Naive thymus-derived CD4-positive, alpha-beta T cell (primary cell): ENCODE data around the gene AGL. TPM values are rescaled to one million over a fixed set of nuclear protein-coding genes. Genes with fewer than 3 reads are reported as not detected.

Experiments used
- ATAC-seq: fragments of 150-1000 bp; cut with Tn5 transposase; 2 replicates; pipeline ENCODE4 v1.10.0; 2021; ENCODE audit warnings: mild to moderate bottlenecking, moderate library complexity
- CTCF ChIA-PET: fragments of 350-600 bp; sonication (Branson Sonifier 250); formaldehyde crosslinking; loops from one replicate; lab custom pipeline; 2021; ENCODE audit warnings: antibody characterized with exemption; lab: Charles Lee
- POLR2A ChIA-PET: fragments of 350-600 bp; sonication (Branson Sonifier 250); formaldehyde crosslinking; loops from one replicate; lab custom pipeline; 2021; ENCODE audit warnings: antibody characterized with exemption, inconsistent platforms; lab: Charles Lee
- DNase-seq, 9 donors: peaks; one replicate each; pipeline versions ENCODE4 v3.0.0 to v3.0.0-alpha.2; 2020 to 2022; ENCODE audit warnings: mixed read lengths in 1 of 9
- H3K27ac ChIP-seq: one replicate; pipeline ENCODE4 v1.7.0; 2013; ENCODE audit warnings: mild to moderate bottlenecking, low read depth, low read length, moderate library complexity
- H3K27me3 ChIP-seq, 2 donors: one replicate each; pipeline ENCODE4 v1.7.0; 2013; ENCODE audit warnings: low read length in 2 of 2, mild to moderate bottlenecking in 2 of 2, moderate library complexity in 2 of 2; ENCODE audit not compliant: control insufficient read depth in 2 of 2, insufficient read depth in 2 of 2
- H3K36me3 ChIP-seq, 3 experiments: 1 replicate in 2 of 3; 2 replicates in 1 of 3; pipeline ENCODE4 v1.7.0; 2013; ENCODE audit warnings: low read length in 3 of 3, mild to moderate bottlenecking in 3 of 3, moderate library complexity in 1 of 3; ENCODE audit not compliant: insufficient read depth in 3 of 3, control insufficient read depth in 2 of 3
- H3K4me1 ChIP-seq, 2 donors: one replicate each; pipeline ENCODE4 v1.7.0; 2013; ENCODE audit warnings: low read length in 2 of 2, mild to moderate bottlenecking in 2 of 2, moderate library complexity in 1 of 2; ENCODE audit not compliant: control insufficient read depth in 2 of 2, insufficient read depth in 2 of 2
- H3K4me3 ChIP-seq: 2 replicates; pipeline ENCODE4 v1.7.0; 2013; ENCODE audit warnings: mild to moderate bottlenecking, low read length
- H3K9me3 ChIP-seq, 3 experiments: 1 replicate in 2 of 3; 2 replicates in 1 of 3; pipeline ENCODE4 v1.7.0; 2013; ENCODE audit warnings: low read length in 3 of 3; ENCODE audit not compliant: control insufficient read depth in 2 of 3
- H3K27ac Mint-ChIP-seq, 9 donors: one replicate each; pipeline ENCODE4 v1.8.0; 2020 to 2022; ENCODE audit warnings: mixed read lengths in 9 of 9, mild to moderate bottlenecking in 8 of 9, moderate library complexity in 5 of 9, inconsistent platforms in 2 of 9
- H3K27me3 Mint-ChIP-seq, 5 donors: one replicate each; pipeline ENCODE4 v1.8.0; 2021 to 2022; ENCODE audit warnings: mixed read lengths in 5 of 5, mild to moderate bottlenecking in 1 of 5
- H3K36me3 Mint-ChIP-seq, 5 donors: one replicate each; pipeline ENCODE4 v1.8.0; 2020 to 2022; ENCODE audit warnings: mixed read lengths in 5 of 5, mild to moderate bottlenecking in 3 of 5, inconsistent platforms in 1 of 5
- H3K4me1 Mint-ChIP-seq, 7 donors: one replicate each; pipeline ENCODE4 v1.8.0; 2020 to 2022; ENCODE audit warnings: mixed read lengths in 7 of 7, mild to moderate bottlenecking in 3 of 7, inconsistent platforms in 1 of 7
- H3K4me3 Mint-ChIP-seq, 10 donors: one replicate each; pipeline ENCODE4 v1.8.0; 2020 to 2022; ENCODE audit warnings: mild to moderate bottlenecking in 10 of 10, mixed read lengths in 10 of 10, moderate library complexity in 6 of 10, inconsistent platforms in 2 of 10
- H3K9me3 Mint-ChIP-seq, 11 donors: one replicate each; pipeline ENCODE4 v1.8.0; 2020 to 2022; ENCODE audit warnings: mixed read lengths in 11 of 11, mild to moderate bottlenecking in 4 of 11, inconsistent platforms in 1 of 11, moderate library complexity in 1 of 11
- intact Hi-C, 2 donors: fragments of 100-400 bp; cut with micrococcal nuclease; formaldehyde crosslinking; loops; one replicate each; pipeline ENCODE4 v1.15.1; 2023
- polyA plus RNA-seq, 2 donors: library from polyadenylated mRNA; unstranded; fragments of 300-500 nt; fragmentation: Illumina TruSeq; gene quantifications; one replicate each; pipeline ENCODE4 v1.2.3, GENCODE V29; 2021
- total RNA-seq, 6 experiments: library from RNA in 5 of 6; stranded (reverse) in 5 of 6; gene quantifications; 1 replicate in 5 of 6; 2 replicates in 1 of 6; pipeline ENCODE4 v1.2.3 and lab custom pipeline; 2021 to 2026

The AGL gene
- total and polyA plus RNA-seq, 7 experiments from 2014 or later, result 10.8 to 20.1 (median 12.5) TPM

DNA sequence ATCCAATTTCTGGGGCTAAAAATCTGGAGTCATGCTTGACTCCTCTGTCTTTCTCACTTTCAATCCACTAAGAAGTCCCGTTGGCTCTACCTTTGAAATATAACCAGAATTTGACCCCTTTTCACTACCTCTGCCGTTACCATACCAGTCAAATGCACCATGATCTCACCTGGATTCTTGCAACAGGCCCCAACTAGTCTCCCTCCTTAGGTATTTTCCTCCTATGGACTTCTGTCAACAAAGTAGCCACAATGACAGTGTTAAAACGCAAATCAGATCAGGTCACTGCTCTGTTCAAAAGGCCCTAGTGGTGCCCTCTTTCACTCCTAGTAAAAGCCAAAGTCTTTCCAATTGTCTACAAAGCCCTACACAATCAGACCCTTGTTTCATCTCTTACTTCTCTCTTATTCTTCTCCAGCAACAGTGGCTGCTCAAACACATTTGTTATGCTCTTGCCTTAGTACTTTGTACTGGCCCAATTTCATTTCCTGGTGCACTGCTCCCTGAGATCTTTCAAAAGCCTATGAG is 35.7 kb upstream of the AGL start:
- Histone ChIP-seq H3K9me3 (no peaks in the 10 kb centered on the region), H3K4me3 (no peak overlapping the region), H3K4me1 (no peaks in the 10 kb centered on the region), H3K27me3 (no peaks in the 10 kb centered on the region), H3K27ac (no peak overlapping the region), H3K36me3 (no peaks in the 10 kb centered on the region)
- Mint-ChIP-seq H3K9me3 (peaks cover 0 to 1% (median 0%) of the 10 kb centered on the region in 11 donors), H3K36me3 (no peaks in the 10 kb centered on the region), H3K4me3 (no peak overlapping the region), H3K27ac (no peak overlapping the region), H3K27me3 (peaks cover 0 to 15% (median 4%) of the 10 kb centered on the region in 5 donors), H3K4me1 (peaks cover 0 to 5% (median 0%) of the 10 kb centered on the region in 7 donors)
- DNase-seq (no peak), ATAC-seq (no peak)
- ChIA-PET POLR2A (no interaction called here), CTCF (no interaction called here)
- intact Hi-C loops, result loop anchor here in 1 of 2 donors (5.0 kb wide), 1 partner anchor 453 kb away; the partner anchor contains the start of gene RTCA

DNA sequence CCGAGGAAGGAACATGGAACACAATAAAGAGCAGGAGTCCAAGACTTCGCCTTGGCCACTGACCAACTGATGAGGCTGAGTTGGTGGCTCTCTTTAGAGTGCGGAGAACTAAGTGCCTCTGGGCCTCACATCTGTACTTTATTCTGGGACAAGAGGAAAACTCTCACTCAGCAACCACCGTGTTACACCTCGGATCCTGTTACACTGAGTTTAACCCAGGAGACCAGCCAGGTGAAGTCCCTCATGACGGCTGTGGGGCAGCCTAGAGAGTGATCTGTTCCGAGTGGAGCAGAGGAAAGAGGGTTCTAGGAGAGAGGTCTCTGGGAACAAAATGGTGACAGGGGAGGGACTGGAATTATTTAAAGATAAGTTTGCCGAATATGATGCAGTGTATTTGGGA is 33.5 kb upstream of the AGL start:
- Mint-ChIP-seq H3K4me3 (no peak overlapping the region), H3K27me3 (peaks cover 0 to 15% (median 4%) of the 10 kb centered on the region in 5 donors), H3K9me3 (peaks cover 0 to 1% (median 0%) of the 10 kb centered on the region in 11 donors), H3K27ac (no peak overlapping the region), H3K4me1 (peaks cover 6 to 17% (median 10%) of the 10 kb centered on the region in 7 donors), H3K36me3 (no peaks in the 10 kb centered on the region)
- Histone ChIP-seq H3K4me3 (no peak overlapping the region), H3K27me3 (no peaks in the 10 kb centered on the region), H3K27ac (no peak overlapping the region), H3K9me3 (no peaks in the 10 kb centered on the region), H3K36me3 (no peaks in the 10 kb centered on the region), H3K4me1 (peaks cover 0 to 3% of the 10 kb centered on the region in 2 donors)
- DNase-seq, result no peak
- ChIA-PET CTCF (no interaction called here), POLR2A (no interaction called here)
- no peak for ATAC-seq
- intact Hi-C loops, result no loop called here

DNA sequence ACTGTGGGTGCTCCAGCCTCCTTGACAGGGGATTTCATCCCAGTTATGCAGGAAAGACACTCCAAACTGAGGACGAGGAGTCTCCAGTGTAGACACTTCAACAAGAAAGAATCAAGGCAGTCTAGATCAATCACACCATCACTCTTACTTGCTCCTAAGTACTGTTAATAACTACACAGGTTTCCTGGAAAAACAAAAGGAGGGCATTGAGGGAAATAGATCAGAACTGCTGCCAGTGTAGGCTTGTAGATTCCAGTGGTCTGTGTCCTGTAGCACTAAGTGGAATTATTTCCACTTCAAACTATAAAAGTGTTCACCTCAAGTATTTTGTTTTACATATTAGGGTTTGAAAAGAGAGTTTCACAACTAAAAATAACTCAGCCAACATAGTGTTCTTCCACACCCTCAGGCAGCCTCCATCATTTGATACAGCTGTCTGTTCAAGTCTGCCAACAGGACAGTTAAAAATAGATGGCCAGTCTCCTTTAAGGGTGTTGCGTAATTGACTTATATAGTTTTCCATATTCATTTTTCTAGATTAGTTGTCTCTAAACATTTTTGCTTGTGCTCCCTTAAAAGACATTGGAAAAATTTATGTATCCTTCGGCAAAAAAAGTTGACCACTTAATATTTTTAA is 32.0 kb upstream of the AGL start:
- no peak overlapping the region for H3K4me3 ChIP-seq
- no peak overlapping the region for H3K4me3 Mint-ChIP-seq
- no peak overlapping the region for H3K27ac Mint-ChIP-seq
- H3K4me1 Mint-ChIP-seq, result peaks cover 11 to 24% (median 16%) of the 10 kb centered on the region in 7 donors
- H3K36me3 ChIP-seq, result no peaks in the 10 kb centered on the region
- CTCF ChIA-PET, result no interaction called here
- ATAC-seq (no peak), DNase-seq (no peak)
- H3K4me1 ChIP-seq, result peaks cover 0 to 3% of the 10 kb centered on the region in 2 donors
- POLR2A ChIA-PET, result no interaction called here
- peaks cover 0 to 3% (median 0%) of the 10 kb centered on the region in 11 donors for H3K9me3 Mint-ChIP-seq
- no peaks in the 10 kb centered on the region for H3K27me3 ChIP-seq
- intact Hi-C loops, result no loop called here
- H3K9me3 ChIP-seq, result no peaks in the 10 kb centered on the region
- H3K27ac ChIP-seq, result no peak overlapping the region
- no peaks in the 10 kb centered on the region for H3K36me3 Mint-ChIP-seq
- H3K27me3 Mint-ChIP-seq, result peaks cover 0 to 11% (median 4%) of the 10 kb centered on the region in 5 donors

DNA sequence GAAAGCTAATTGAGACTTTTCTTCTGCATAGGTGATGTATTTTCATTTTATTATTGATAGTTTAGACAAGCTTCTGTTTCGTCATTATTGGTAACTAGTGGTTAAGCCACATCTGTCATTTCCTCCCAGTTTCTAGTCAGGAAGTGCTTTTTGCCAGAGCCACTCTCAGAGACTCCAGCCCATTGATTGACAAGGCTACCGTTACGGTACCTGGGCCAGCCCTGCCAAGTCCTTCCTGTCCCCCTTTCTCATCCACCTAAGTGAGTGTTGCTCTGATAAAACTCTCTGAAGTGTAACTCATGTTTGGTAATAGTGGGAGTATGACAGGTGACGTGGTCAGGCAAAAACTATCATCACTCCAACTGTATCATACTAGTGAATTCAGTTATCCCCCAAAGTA is 29.6 kb upstream of the AGL start:
- intact Hi-C loops, result no loop called here
- no peaks in the 10 kb centered on the region for H3K27me3 ChIP-seq
- H3K36me3 ChIP-seq, result no peaks in the 10 kb centered on the region
- peak; percentile 67 for ATAC-seq
- H3K36me3 Mint-ChIP-seq, result peaks cover 0 to 5% (median 0%) of the 10 kb centered on the region in 5 donors
- H3K4me1 ChIP-seq, result peaks cover 0 to 3% of the 10 kb centered on the region in 2 donors
- H3K9me3 ChIP-seq, result no peaks in the 10 kb centered on the region
- DNase-seq, result peak in 5 of 9 donors; percentile 2 to 37 (median 21)
- H3K4me1 Mint-ChIP-seq, result peaks cover 11 to 24% (median 16%) of the 10 kb centered on the region in 7 donors
- no peak overlapping the region for H3K27ac ChIP-seq
- peak overlapping the region in 3 of 9 donors; percentile 3 to 33 (median 11) for H3K27ac Mint-ChIP-seq
- peak overlapping the region in 6 of 10 donors; percentile 5 to 78 (median 12) for H3K4me3 Mint-ChIP-seq
- peaks cover 0 to 9% (median 0%) of the 10 kb centered on the region in 5 donors for H3K27me3 Mint-ChIP-seq
- no peak overlapping the region for H3K4me3 ChIP-seq
- H3K9me3 Mint-ChIP-seq, result peaks cover 0 to 7% (median 0%) of the 10 kb centered on the region in 11 donors
- CTCF ChIA-PET, result no interaction called here
- POLR2A ChIA-PET, result no interaction called here

DNA sequence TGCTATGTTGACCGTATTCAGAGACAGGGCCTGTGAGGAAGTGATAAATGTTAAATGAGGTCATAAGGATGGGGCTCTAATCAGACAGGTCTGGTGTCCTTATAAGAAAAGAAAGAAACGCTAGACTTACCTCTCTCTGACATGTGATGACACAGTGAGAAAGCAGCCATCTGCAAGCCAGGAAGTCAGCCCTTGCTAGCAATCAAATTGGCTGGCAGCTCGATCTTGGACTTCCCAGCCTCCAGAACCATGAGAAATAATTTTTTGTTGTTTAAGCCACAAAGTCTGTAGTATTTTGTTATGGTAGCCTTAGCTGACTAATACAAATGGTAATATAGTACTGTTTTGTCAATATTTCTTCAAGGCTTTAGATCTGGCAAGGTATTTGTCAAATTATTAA is 25.1 kb upstream of the AGL start:
- ChIA-PET CTCF (no interaction called here), POLR2A (no interaction called here)
- Histone ChIP-seq H3K4me1 (peaks cover 0 to 3% of the 10 kb centered on the region in 2 donors), H3K4me3 (no peak overlapping the region), H3K27ac (no peak overlapping the region), H3K27me3 (no peaks in the 10 kb centered on the region), H3K36me3 (no peaks in the 10 kb centered on the region), H3K9me3 (no peaks in the 10 kb centered on the region)
- Mint-ChIP-seq H3K27me3 (peaks cover 0 to 9% (median 4%) of the 10 kb centered on the region in 5 donors), H3K27ac (no peak overlapping the region), H3K36me3 (peaks cover 0 to 5% (median 0%) of the 10 kb centered on the region in 5 donors), H3K4me3 (no peak overlapping the region), H3K9me3 (peaks cover 0 to 8% (median 0%) of the 10 kb centered on the region in 11 donors), H3K4me1 (peaks cover 10 to 18% (median 13%) of the 10 kb centered on the region in 7 donors)
- no peak for DNase-seq
- intact Hi-C loops, result no loop called here
- ATAC-seq, result no peak

DNA sequence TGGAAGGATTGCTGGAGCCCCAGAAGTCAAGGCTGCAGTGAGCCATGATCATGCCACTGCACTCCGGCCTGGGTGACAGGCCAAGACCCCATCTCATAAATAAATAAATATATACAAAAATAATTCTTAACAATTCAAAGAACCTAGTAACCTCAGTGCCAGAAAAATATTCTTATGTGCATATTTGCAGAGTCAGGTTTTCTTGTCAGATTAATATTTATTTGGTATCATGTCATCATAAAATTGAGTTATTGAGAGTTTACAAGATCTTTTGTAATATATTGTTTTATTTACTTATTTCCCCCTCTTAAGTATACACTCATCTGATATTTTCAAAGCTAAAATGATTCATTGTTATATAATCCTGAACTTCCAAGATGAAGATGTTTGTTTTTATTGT is 24.5 kb upstream of the AGL start:
- Histone ChIP-seq H3K36me3 (no peaks in the 10 kb centered on the region), H3K27me3 (no peaks in the 10 kb centered on the region), H3K4me1 (peaks cover 0 to 2% of the 10 kb centered on the region in 2 donors), H3K4me3 (no peak overlapping the region), H3K9me3 (no peaks in the 10 kb centered on the region), H3K27ac (no peak overlapping the region)
- POLR2A ChIA-PET, result no interaction called here
- Mint-ChIP-seq H3K27me3 (peaks cover 0 to 12% (median 4%) of the 10 kb centered on the region in 5 donors), H3K27ac (no peak overlapping the region), H3K4me1 (peaks cover 6 to 12% (median 8%) of the 10 kb centered on the region in 7 donors), H3K9me3 (peaks cover 0 to 8% (median 0%) of the 10 kb centered on the region in 11 donors), H3K4me3 (no peak overlapping the region), H3K36me3 (peaks cover 0 to 5% (median 0%) of the 10 kb centered on the region in 5 donors)
- no peak for DNase-seq
- CTCF ChIA-PET, result no interaction called here
- intact Hi-C loops, result no loop called here
- no peak for ATAC-seq
